GM10266 (cell line): ENCODE measurements around the gene MS4A7.

Source experiments
- DNase-seq: peaks from one replicate; pipeline ENCODE4 v3.0.0; 2012; ENCODE audit errors: extremely low spot score
- TF ChIP-seq, protein P1 (sequence below): IDR thresholded peaks from 2 replicates; pipeline ENCODE4 v1.5.1; 2012; ENCODE audit warnings: mild to moderate bottlenecking, low read depth; ENCODE audit not compliant: control insufficient read depth, insufficient read depth; ENCODE audit errors: missing control alignments

Gene MS4A7

DNA sequence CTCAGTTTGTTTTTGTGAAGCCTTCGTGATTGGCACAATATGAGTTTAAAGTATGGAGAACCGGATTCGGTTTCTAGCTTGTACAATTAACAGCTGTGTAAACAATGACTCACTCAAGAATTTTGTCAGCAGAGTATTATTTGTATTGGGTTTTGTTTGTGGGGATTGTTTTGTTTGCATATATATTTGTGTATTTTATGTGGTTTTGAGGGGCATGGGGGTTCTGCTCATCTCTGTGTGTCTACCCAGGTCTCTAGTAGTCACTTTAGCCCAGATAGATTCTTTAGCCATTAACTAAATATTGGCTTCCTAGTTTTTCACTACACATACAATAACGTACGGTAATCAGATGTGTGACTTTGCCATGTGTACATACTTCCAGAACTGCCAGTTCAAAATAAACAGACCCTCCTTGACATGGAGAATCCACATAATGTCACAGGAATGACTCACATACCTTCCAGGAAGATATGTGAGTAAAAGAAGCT is 7.5 kb upstream of the MS4A7 start:
- DNase-seq: no peak
- TF ChIP-seq, protein P1, sequence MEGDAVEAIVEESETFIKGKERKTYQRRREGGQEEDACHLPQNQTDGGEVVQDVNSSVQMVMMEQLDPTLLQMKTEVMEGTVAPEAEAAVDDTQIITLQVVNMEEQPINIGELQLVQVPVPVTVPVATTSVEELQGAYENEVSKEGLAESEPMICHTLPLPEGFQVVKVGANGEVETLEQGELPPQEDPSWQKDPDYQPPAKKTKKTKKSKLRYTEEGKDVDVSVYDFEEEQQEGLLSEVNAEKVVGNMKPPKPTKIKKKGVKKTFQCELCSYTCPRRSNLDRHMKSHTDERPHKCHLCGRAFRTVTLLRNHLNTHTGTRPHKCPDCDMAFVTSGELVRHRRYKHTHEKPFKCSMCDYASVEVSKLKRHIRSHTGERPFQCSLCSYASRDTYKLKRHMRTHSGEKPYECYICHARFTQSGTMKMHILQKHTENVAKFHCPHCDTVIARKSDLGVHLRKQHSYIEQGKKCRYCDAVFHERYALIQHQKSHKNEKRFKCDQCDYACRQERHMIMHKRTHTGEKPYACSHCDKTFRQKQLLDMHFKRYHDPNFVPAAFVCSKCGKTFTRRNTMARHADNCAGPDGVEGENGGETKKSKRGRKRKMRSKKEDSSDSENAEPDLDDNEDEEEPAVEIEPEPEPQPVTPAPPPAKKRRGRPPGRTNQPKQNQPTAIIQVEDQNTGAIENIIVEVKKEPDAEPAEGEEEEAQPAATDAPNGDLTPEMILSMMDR: no peak

DNA sequence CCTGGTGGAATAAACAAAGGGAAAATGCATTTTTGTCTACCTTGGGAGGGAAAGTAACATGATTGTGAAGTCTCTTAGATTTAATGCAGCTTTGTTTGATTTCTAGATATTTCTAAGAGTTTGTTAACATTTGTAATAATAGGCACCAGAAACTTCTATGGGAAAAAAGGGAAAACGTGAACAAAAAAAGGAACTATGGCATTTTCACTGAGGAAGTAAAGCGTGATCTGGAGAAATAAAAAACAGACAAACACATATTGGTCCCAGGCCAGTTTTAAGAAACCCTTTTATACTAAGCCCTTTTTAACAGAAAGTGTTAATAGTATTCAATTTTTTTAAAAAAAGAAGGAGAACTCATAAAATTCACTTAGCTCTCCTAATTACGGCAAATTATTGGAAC is 6.9 kb upstream of the MS4A7 start:
- TF ChIP-seq, protein P1: no peak
- DNase-seq: no peak

DNA sequence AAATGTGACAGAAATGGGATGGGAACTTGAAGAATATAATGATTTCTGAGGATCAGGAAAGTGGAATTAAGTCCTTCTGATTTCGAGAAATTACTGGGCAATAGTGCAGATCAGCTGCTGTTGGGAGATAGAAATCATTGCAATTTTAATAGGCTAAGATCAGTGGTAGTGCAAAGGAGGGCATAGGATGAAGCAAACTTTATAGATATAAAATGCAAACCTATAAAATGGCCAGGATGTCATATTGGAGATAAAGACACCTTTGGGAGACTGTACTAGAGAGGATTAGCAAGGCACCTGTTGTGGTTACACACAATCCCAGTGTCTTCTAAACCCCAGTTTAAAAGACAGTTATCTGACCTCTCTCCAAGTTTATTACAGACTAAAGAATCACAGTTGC is 6.5 kb upstream of the MS4A7 start:
- TF ChIP-seq, protein P1: no peak
- no peak for DNase-seq

DNA sequence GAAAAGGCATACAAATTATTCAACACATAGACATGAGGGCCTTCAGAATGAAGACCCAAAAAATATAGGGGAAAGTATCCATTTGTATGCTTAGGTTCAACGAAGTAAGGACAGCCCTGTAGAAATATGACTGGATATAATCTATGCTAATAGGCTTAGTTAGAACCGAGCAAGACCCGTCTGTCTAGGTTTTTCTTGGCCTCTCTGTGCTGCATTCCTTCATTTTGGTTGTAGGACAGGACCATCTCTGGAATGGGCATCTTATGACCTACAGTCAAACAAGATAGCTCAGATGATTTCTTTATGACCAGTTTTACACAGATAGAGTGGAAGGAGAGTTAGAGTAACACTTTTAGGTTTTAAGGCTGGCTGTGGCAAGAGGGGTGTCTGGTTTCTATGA is 5.6 kb upstream of the MS4A7 start:
- no peak for DNase-seq
- TF ChIP-seq, protein P1: no peak

DNA sequence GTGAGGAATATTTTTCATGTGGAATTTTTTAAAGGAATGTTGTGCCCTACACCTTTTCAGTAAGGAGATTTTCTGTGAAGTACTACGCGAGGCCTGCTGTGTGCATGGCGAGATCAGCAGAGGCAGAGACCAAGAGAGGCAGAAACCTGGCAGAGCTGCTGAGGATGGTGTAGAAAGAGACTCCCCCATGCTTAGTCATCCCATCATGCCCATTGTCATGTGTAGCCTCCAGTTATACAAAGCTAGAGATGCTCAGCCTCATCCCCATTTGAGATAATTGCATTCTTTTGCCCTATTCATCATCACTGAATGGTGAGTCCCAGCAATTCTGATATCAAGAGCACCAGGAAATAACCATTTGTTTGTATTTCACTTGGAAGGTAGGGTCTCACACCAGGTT is 3.0 kb upstream of the MS4A7 start:
- TF ChIP-seq, protein P1: no peak
- DNase-seq: no peak

DNA sequence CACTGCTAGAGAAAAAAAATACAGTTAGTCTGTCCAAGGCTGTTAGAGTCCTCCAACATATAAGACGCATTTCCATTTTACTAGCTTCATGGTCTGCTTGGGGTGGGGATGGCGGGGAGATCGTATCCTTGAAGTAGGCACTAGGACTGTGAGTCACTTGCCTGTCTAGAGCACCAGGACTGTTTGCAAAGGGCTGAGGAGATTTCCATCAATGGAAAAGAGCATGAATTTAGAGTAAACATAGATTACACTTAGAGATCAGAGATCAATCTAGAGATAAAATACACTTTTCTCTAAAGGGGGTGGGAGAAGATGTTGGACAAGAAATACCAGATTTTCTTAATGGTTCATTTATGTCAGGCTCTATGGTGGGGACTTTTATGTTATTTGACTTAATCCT is 1.7 kb upstream of the MS4A7 start:
- DNase-seq: no peak

DNA sequence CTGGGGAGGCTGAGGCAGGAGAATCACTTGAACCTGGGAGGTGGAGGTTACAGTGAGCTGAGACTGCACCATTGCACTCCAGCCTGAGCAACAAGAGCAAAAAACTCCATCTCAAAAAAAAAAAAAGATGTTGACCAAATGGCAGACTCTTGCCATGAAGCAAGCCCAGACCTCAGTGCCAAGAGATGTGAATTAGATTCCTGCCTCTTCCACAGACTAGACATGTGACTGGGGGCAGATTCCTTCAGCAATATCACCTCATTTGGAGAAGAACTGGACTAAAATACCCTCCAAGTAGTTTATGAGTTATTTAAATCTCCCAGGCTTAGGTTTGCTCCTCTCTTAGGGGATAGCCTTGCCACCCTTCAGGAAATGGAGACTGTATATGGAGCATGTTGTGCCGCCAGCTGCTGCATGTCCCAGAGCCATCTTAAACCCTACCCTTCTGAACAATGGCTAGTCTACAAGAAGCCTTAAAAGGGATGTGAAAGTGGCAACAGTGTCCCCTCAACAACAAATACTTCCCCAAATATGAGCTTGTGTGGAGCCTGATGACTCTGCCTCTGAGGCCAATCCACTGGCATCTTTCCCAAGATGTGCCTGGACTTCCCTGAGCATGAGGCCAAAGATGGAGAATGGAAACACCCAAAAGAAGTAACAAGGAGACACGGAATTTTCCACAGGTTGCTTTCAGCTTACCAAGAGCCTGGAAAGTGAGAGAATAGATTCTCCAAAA is 763 bp upstream of the MS4A7 start:
- DNase-seq: peak; percentile 26
- TF ChIP-seq, protein P1: no peak

More for the DNA sequence above, 1.7 kb upstream of the MS4A7 start:
- TF ChIP-seq, protein P1: no peak
